ENCODE data around the gene ENOX1. TPM values are rescaled to one million over a fixed set of nuclear protein-coding genes. Genes with fewer than 3 reads are reported as not detected.

The ENOX1 gene
- total RNA-seq, 1 donor from 2014 or later = 0.79 TPM

DNA sequence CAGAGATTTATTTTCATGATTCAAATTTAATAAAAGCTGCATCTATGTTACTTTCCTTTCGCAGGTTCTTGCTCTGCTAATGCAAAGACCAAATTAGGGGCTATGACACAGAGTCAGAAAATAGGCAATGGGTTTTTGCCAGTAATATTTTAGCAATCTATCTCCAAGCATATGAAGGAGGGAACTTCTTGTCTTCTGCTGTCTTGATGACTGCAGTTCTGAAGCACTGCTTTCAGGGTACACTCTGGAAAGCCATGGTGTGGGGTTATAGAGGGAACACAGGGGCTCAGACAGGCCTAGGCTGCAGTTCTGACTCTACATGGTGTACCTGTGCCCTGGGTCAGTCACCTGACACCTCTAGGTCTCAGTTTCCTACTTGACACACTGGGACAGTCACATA lies 500.0 kb downstream of the ENOX1 start:
- Histone ChIP-seq H3K36me3 (ENCODE audit: control insufficient read depth, insufficient read depth, low read length) (no peaks in the 10 kb centered on the region), H3K27me3 (ENCODE audit: control insufficient read depth, insufficient read depth, low read length) (no peaks in the 10 kb centered on the region), H3K4me3 (ENCODE audit: low read depth, low read length) (no peak overlapping the region)
- TF ChIP-seq, protein P1, sequence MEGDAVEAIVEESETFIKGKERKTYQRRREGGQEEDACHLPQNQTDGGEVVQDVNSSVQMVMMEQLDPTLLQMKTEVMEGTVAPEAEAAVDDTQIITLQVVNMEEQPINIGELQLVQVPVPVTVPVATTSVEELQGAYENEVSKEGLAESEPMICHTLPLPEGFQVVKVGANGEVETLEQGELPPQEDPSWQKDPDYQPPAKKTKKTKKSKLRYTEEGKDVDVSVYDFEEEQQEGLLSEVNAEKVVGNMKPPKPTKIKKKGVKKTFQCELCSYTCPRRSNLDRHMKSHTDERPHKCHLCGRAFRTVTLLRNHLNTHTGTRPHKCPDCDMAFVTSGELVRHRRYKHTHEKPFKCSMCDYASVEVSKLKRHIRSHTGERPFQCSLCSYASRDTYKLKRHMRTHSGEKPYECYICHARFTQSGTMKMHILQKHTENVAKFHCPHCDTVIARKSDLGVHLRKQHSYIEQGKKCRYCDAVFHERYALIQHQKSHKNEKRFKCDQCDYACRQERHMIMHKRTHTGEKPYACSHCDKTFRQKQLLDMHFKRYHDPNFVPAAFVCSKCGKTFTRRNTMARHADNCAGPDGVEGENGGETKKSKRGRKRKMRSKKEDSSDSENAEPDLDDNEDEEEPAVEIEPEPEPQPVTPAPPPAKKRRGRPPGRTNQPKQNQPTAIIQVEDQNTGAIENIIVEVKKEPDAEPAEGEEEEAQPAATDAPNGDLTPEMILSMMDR (IDR thresholded peaks at IDR 0.05; ENCODE audit: insufficient read depth, low read length, severe bottlenecking) = no peak
- FAIRE-seq (no peak), DNase-seq (ENCODE audit: low read depth) (no peak)

DNA sequence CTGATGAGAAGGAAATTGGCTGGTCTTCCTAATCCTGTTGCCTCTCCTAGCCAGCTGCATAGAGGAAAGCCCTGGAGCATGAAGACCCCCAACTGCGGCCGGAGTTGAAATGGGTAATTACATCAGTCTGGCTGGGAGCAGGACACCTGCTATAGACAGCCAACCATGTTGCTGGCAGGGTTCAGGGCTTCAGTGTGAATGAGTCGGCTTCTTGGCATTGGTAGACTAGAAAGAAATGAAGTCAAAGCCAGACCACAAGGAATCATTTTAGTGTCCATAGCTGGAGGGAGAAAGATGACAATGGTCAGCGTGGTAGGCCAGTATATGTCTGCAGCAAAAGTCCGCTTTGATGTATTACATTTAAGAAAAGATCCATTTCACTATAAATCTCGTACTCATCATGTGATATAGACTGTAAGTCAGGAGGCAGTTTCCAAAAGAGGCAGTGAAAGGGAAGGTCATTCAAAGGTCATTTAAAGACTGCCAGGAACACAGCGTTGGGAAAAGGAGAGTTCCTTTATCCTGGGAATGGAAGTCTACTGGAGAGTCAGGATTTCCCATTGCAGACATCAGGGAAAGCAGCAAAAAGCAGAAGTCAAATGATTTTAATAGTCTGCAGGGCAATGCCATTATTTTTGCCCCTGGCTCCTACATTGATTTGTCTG lies 500.7 kb downstream of the ENOX1 start:
- TF ChIP-seq, protein P1 (IDR thresholded peaks at IDR 0.05; ENCODE audit: insufficient read depth, low read length, severe bottlenecking) = no peak
- Histone ChIP-seq H3K4me3 (ENCODE audit: low read depth, low read length) (no peak overlapping the region), H3K36me3 (ENCODE audit: control insufficient read depth, insufficient read depth, low read length) (no peaks in the 10 kb centered on the region), H3K27me3 (ENCODE audit: control insufficient read depth, insufficient read depth, low read length) (no peaks in the 10 kb centered on the region)
- no peak for FAIRE-seq
- no peak for DNase-seq (ENCODE audit: low read depth)

DNA sequence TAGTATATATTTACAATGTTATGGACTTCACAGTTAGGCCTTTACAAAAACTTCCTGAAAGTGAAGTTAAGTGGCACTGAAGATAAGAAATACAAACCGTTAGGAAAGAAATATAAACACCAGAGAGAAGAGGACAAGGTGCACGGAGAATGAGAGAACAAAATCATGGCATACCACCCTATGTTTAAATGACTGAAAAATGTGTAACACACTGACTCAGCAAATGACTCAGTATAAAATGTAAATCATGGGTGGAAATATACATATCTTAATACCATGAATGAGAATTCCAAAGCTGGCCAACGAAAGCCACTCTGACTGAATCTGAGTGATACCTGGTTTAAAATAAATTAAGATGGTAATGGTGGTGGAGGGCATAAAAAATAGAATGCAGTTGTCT lies 502.6 kb downstream of the ENOX1 start:
- Histone ChIP-seq H3K27me3 (ENCODE audit: control insufficient read depth, insufficient read depth, low read length) (no peaks in the 10 kb centered on the region), H3K36me3 (ENCODE audit: control insufficient read depth, insufficient read depth, low read length) (no peaks in the 10 kb centered on the region), H3K4me3 (ENCODE audit: low read depth, low read length) (no peak overlapping the region)
- FAIRE-seq (no peak), DNase-seq (ENCODE audit: low read depth) (peak; percentile 87)
- TF ChIP-seq, protein P1 (IDR thresholded peaks at IDR 0.05; ENCODE audit: insufficient read depth, low read length, severe bottlenecking) = no peak

DNA sequence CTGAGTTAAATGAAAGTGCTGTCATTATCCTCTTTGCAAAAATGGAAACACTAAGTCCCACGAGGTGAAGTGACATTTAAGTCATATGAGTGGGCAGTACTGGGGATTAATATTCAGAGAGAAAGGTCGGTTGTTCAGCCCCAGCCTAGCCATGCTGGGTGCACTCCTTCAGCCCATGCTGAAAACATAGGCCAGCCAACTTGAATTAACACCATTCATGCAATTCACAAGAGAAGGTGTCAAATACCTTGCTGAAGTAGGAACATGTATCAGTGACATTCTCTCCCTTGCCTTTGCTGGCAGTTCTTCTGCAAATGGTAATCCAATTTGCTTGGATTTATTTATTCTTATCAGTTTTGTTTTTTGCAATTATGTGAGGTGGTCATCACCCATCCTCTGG lies 507.1 kb downstream of the ENOX1 start:
- FAIRE-seq (peak; percentile 80), DNase-seq (ENCODE audit: low read depth) (no peak)
- no peaks in the 10 kb centered on the region for H3K27me3 ChIP-seq (ENCODE audit: control insufficient read depth, insufficient read depth, low read length)
- H3K36me3 ChIP-seq (ENCODE audit: control insufficient read depth, insufficient read depth, low read length) = no peaks in the 10 kb centered on the region
- no peak overlapping the region for H3K4me3 ChIP-seq (ENCODE audit: low read depth, low read length)
- TF ChIP-seq, protein P1 (IDR thresholded peaks at IDR 0.05; ENCODE audit: insufficient read depth, low read length, severe bottlenecking) = no peak

DNA sequence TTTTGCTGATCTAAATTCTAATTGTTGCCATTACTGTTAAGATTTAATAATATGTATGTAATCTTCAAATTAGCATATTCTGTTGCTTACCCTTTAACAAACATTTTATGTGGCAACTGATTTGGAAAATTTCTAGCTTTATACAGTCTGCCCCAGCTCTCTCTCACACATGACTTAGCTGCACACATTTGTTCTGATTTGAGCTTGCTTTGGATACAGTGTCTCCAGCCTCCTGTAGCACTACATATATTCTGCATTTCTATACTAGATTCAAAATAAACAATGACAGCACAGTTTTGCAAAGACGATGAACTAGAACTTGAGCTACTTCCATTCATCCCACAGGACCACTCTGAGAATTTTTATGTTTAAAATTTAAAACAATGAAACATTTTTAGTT lies 508.6 kb downstream of the ENOX1 start:
- H3K4me3 ChIP-seq (ENCODE audit: low read depth, low read length) = no peak overlapping the region
- H3K27me3 ChIP-seq (ENCODE audit: control insufficient read depth, insufficient read depth, low read length) = no peaks in the 10 kb centered on the region
- TF ChIP-seq, protein P1 (IDR thresholded peaks at IDR 0.05; ENCODE audit: insufficient read depth, low read length, severe bottlenecking) = no peak
- H3K36me3 ChIP-seq (ENCODE audit: control insufficient read depth, insufficient read depth, low read length) = no peaks in the 10 kb centered on the region
- FAIRE-seq (no peak), DNase-seq (ENCODE audit: low read depth) (no peak)

DNA sequence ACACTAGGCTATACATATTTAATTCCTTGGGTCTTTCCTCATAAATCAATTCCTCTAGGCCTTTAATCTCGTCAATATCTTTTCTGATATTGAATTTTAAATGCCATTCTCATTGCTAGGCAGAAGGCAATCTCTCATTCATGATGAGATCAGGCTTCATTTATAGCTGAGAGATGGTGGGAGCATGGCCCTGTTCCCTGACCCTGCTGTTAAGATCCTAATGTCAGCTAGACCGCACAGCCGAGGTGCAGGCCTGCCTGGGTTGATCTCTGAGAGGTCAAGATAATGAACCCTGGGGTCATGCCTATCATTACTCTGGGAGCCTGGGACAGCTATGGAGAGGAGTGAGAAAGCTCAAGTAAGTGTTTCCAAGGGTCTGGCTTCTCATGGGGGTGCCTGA lies 509.6 kb downstream of the ENOX1 start:
- Histone ChIP-seq H3K4me3 (ENCODE audit: low read depth, low read length) (no peak overlapping the region), H3K27me3 (ENCODE audit: control insufficient read depth, insufficient read depth, low read length) (no peaks in the 10 kb centered on the region), H3K36me3 (ENCODE audit: control insufficient read depth, insufficient read depth, low read length) (no peaks in the 10 kb centered on the region)
- DNase-seq (ENCODE audit: low read depth) = no peak
- TF ChIP-seq, protein P1 (IDR thresholded peaks at IDR 0.05; ENCODE audit: insufficient read depth, low read length, severe bottlenecking) = no peak
- peak; percentile 13 for FAIRE-seq

Measured in bronchial epithelial cell (primary cell).